Nephron (organoid): Measurements from ENCODE around the gene ARID1B.

ENCODE experiments used
- H3K27ac Mint-ChIP-seq, 3 experiments: 2 replicates each; pipeline ENCODE4 v1.8.0; 2020; ENCODE audit warnings: mixed read lengths in 3 of 3, mild to moderate bottlenecking in 2 of 3, moderate library complexity in 1 of 3
- H3K27me3 Mint-ChIP-seq: 2 replicates; pipeline ENCODE4 v1.8.0; 2021; ENCODE audit warnings: low read depth, mild to moderate bottlenecking, moderate library complexity, mixed read lengths
- H3K36me3 Mint-ChIP-seq: 2 replicates; pipeline ENCODE4 v1.8.0; 2020; ENCODE audit warnings: low read depth, mixed read lengths
- H3K4me1 Mint-ChIP-seq: 2 replicates; pipeline ENCODE4 v1.8.0; 2020; ENCODE audit warnings: mixed read lengths
- H3K4me3 Mint-ChIP-seq, 3 experiments: 2 replicates each; pipeline ENCODE4 v1.8.0; 2020; ENCODE audit warnings: mild to moderate bottlenecking in 3 of 3, mixed read lengths in 3 of 3, moderate library complexity in 2 of 3
- H3K9me3 Mint-ChIP-seq: 2 replicates; pipeline ENCODE4 v1.8.0; 2020; ENCODE audit warnings: mixed read lengths
- CTCF ChIP-seq, 3 experiments: fragments of 200-600 bp; sonication (generic); IDR thresholded peaks; one replicate each; pipeline ENCODE4 v1.5.0; 2021; ENCODE audit warnings: antibody characterized with exemption in 3 of 3; ENCODE audit not compliant: unreplicated experiment in 3 of 3

ARID1B gene

GRCh38 chr6:156899071-156899470 is 121.9 kb downstream of the ARID1B start:
- H3K4me1 Mint-ChIP-seq, result peaks cover 5% of the 10 kb centered on the region

GRCh38 chr6:156899532-156900135 is 122.5 kb downstream of the ARID1B start:
- Mint-ChIP-seq H3K4me1 (peaks cover 5% of the 10 kb centered on the region), H3K4me3 (no peak overlapping the region), H3K9me3 (no peaks in the 10 kb centered on the region), H3K36me3 (peaks cover 5% of the 10 kb centered on the region), H3K27ac (no peak overlapping the region), H3K27me3 (no peaks in the 10 kb centered on the region)
- no peak for TF ChIP-seq CTCF (IDR thresholded peaks at IDR 0.05; ENCODE audit: unreplicated experiment in 3 of 3)

More at GRCh38 chr6:156899071-156899470, 121.9 kb downstream of the ARID1B start:
- Mint-ChIP-seq H3K9me3 (no peaks in the 10 kb centered on the region), H3K36me3 (peaks cover 2% of the 10 kb centered on the region), H3K27ac (no peak overlapping the region), H3K27me3 (no peaks in the 10 kb centered on the region), H3K4me3 (no peak overlapping the region)
- no peak for TF ChIP-seq CTCF (IDR thresholded peaks at IDR 0.05; ENCODE audit: unreplicated experiment in 3 of 3)

GRCh38 chr6:156900292-156900691 is 123.1 kb downstream of the ARID1B start:
- Mint-ChIP-seq H3K27me3 (no peaks in the 10 kb centered on the region), H3K4me1 (peaks cover 5% of the 10 kb centered on the region), H3K27ac (no peak overlapping the region), H3K4me3 (no peak overlapping the region), H3K9me3 (no peaks in the 10 kb centered on the region), H3K36me3 (peaks cover 5% of the 10 kb centered on the region)
- no peak for TF ChIP-seq CTCF (IDR thresholded peaks at IDR 0.05; ENCODE audit: unreplicated experiment in 3 of 3)

- Mint-ChIP-seq H3K4me3 (no peak overlapping the region), H3K27me3 (no peaks in the 10 kb centered on the region), H3K9me3 (no peaks in the 10 kb centered on the region), H3K36me3 (peaks cover 11% of the 10 kb centered on the region), H3K27ac (no peak overlapping the region), H3K4me1 (peaks cover 5% of the 10 kb centered on the region)
- TF ChIP-seq CTCF (IDR thresholded peaks at IDR 0.05; ENCODE audit: unreplicated experiment in 3 of 3), result no peak
Measured at GRCh38 chr6:156901309-156902019, 124.3 kb downstream of the ARID1B start.

- no peak for TF ChIP-seq CTCF (IDR thresholded peaks at IDR 0.05; ENCODE audit: unreplicated experiment in 3 of 3)
- peaks cover 11% of the 10 kb centered on the region for H3K36me3 Mint-ChIP-seq
- H3K4me1 Mint-ChIP-seq, result peaks cover 13% of the 10 kb centered on the region
- H3K27me3 Mint-ChIP-seq, result no peaks in the 10 kb centered on the region
- H3K27ac Mint-ChIP-seq, result no peak overlapping the region
- H3K4me3 Mint-ChIP-seq, result no peak overlapping the region
- no peaks in the 10 kb centered on the region for H3K9me3 Mint-ChIP-seq
Measured at GRCh38 chr6:156902782-156903181, 125.6 kb downstream of the ARID1B start.
